Activated CD4-positive, alpha-beta T cell treated with anti-CD3 and anti-CD28 coated beads for 48 hours (primary cell): ENCODE measurements around the gene OLFML2A.
A peak's percentile ranks its signal among the peaks of the same experiment; 100 is the strongest.
"Not testable (repeated sequence)": the region's sequence is repeated elsewhere in the genome, so short reads cannot be mapped to it uniquely, and the experiment has no call there.

Experiments used
- DNase-seq: peaks from one replicate; pipeline ENCODE4 v3.0.0-alpha.2; 2020

OLFML2A gene

DNA sequence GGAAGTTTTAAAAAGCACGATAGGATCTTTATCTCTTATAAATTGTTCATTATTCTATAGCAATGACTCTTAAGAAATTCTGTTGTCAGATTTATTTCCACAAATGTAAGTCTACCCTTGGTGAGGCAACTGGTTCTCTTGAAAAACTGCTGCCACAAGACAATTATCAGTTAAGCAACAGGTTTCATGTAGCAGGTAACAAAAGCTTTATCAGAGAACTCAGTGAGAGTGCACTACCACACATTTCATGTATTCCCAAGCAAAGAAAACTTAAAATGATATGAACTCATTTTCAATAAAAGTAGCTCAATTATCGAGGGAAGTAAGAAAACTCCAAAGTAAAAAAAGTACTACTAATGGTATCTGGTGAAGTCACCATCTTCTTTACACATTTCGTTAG is 15.2 kb upstream of the OLFML2A start:
- DNase-seq = no peak

DNA sequence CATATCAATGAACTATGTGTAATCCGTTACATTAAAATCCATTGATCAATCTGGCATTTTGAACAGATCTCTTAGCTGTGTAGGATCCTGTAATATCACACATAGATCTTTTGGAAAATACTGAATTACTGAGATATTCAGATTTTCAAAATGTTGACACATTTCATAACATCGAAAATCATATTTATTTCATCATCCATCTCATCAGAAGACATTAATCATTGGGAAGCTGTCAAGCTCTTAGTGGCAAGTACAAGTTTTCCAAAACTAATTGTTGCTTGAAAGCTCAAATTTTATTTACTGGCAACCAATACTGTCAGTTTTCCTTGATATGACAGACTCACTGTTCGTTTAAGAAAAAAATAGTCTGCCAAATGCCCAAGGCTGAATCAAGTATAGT is 14.3 kb upstream of the OLFML2A start:
- DNase-seq = no peak

DNA sequence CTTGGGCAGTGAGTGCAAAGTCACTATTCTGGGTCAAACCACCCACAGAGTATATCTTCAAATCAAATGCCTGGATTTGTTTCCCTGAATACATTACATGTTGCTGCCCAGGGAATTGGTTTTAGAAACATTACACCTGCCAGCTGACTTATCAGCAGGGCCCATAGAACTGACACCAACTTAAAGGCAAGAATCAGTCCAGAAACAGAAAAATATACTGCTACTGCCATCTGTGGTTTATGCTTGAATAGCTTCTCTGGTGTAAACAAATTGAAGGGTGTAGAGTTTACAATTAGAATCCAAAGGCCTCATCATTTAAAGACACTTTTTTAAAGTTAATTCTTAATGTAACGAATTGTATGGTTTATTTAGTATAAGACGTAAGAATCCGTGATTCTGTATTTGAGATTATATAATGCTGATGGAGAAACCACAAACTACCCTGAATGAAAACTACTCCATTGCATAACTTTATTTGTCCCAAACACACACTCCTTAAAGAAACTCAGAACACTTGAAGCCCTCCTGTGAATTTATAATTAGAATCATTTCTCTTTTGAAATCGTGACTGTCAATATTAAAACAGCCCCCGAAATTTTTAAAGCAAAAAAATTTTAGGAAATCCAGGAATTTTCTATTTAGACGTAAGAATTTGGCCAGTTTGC is 12.0 kb upstream of the OLFML2A start:
- no peak for DNase-seq

GRCh38 chr9:124765439-124765835 is 11.5 kb upstream of the OLFML2A start:
- no peak for DNase-seq

- DNase-seq = no peak
Observed at GRCh38 chr9:124766326-124766725, 10.6 kb upstream of the OLFML2A start.

DNA sequence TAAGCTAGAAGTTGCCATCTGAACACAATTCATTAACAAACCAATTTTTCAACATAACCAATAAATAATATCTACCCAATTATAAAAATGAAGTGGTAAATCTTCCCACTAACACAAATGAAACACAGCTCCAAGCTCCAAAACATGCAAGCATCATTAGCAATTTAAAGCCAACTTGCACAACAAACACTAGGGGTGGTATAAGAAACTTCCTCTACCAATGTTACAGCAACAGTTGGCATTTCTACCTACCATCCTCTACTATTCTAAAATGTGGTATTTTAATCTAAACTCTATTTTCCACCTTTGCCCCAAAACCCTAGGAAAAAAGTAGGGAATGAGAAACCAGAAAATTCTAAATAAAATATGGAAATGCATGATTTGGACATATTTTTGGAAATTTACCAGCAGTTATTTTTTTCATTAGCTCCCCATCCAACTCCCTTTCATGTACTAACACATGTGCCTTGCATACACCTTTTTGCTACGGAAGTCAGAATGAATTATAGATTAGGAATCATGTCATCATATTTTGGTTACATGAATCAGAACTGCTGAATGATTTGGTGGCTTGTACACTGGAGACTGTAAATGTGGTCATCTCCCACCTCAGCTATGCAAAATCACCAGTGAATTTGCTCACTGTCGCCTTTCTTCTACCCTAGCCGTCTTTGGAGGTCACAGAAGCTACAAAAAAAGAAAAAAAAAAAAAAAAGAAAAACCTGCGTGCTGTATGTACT is 9.9 kb upstream of the OLFML2A start:
- no peak for DNase-seq

- DNase-seq = no peak
Observed at GRCh38 chr9:124767821-124768220, 9.1 kb upstream of the OLFML2A start.

- DNase-seq = no peak
Observed at GRCh38 chr9:124768334-124768733, 8.6 kb upstream of the OLFML2A start.

- no peak for DNase-seq
Observed at GRCh38 chr9:124768750-124769548, 8.0 kb upstream of the OLFML2A start.

DNA sequence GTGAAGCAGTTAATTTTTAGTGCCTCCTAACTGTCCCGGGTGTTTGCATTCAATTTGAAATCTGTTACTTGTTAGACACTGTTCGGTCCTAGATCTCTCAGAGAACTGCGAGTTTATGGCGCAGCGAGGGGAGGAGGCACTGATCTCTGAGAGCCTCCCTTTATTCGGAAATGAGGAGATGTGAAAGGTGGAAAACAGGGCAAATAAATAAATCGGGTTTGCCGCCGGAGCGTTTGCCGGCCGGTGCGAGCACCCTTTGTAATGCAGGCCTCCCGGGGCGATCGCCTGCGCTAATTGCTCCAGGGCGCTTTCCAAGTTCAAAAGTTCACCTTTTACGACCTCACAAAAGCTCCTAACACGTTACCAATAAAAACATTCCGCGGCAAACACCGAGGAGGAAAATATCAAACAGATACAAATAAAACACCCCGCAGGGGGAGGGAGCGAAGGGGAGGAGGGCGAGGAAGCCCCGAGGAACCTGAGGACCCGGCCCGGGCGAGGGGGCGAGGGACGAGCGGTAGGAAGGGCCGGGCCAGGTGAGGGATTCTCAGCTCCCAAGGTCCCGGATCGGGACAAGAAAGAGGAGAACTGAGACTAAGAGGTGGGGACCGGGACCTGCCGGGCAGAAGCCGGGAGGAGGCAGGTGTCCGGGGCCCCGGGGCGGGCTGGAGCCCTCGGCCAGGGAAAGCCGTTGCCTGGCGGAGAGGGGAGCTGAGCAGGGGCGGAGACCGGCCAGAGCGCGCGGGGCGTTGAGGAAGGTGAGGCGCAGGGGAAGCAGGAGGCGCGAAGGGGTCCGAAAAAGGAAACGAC is 7.2 kb upstream of the OLFML2A start:
- peak; percentile 23 for DNase-seq

DNA sequence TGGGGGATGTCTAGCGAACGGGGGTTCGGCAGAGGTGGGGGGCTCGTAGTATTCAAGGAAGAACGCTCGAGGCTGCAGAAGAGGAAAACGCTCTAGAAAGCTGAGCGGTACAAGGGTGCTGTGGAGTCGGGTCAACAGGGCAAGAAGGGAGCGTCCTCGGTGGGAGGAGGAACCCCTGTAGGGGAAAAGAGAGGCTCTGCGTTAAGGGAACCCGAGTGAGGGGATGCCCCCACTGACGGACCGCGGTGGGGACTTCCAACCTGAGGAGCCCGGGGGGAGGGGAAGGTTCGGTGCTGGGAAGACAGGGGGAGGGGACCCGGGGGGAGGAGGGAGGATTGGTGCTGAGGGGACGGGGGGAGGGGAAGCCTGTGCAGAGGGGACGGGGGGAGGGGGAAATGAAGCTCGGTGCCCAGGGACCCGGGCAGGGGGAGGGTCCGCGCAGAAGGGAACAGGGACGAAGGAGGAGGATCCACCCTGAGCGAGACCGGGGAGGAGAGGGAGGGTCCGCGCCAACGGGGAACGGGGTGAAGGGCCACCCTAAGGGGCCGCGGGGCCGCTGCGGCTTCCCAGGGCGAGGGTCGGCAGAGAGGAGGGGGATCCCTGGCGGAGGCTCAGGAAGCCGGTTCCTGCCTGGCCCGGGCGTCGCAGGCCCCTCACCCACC is 6.4 kb upstream of the OLFML2A start:
- DNase-seq = peak; percentile 15

- peak; percentile 97 for DNase-seq
Observed at GRCh38 chr9:124771021-124771866, 5.7 kb upstream of the OLFML2A start, which contains the start of gene NR6A1. NR6A1 (minus strand) TSS chr9:124771311.

GRCh38 chr9:124771867-124772679 is 4.9 kb upstream of the OLFML2A start:
- DNase-seq = peak; percentile 44

DNA sequence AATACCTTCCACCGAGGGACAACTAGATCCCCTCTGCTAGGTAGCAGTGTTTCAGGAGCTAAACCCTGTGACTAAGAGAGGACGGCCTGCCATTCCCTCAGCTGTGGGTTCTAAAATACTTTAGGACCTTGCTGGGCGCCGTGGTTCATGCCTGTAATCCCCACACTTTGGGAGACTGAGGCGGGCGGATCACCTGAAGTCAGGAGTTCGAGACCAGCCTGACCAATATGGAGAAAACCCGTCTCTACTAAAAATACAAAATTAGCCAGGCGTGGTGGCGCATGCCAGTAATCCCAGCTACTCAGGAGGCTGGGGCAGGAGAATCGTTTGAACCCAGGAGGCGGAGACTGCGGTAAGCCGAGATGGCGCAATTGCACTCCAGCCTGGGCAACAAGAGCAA is 4.1 kb upstream of the OLFML2A start:
- DNase-seq = not testable (repeated sequence)

- DNase-seq = no peak
Observed at GRCh38 chr9:124773473-124774128, 3.3 kb upstream of the OLFML2A start.

DNA sequence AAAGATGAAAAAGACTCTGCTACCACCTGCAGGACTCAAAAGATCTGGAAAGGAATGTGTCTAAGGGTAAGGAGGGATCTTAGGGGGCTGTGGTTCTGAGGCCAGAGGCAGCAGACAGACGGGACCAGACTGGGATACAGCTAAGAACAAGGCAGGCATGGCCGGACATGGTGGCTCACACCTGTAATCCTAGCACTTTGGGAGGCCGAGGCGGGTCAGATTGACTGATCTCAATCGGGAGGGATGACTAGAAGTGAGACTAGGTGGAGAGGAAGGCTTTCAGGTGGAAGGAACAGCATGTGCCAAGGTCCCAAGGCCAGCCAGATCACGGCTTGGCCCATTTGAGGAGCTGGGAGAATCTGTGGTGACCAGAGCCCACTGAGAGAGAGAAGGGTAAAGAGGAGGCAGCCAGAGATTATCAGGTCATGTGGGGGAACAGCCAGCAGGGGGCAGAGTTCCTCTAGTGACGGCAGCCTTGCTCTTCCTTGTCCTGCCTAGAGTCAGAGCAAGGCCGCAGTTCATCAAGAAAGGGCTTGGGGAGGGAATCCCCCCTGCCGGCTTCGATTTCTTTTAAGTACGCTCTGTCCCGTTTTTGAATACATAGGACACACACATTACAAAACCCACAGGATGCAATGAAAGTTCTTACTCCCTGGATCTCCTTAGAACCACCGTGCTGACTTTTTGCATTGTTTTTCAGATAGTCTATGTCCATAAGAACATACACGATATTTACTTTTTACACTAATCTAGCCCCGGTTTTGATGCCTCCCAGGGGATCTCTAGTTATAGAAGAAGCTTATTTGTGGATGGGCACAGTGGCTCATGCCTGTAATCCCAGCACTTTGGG is 2.6 kb upstream of the OLFML2A start:
- DNase-seq = peak; percentile 91

GRCh38 chr9:124776618-124776953 is 347 bp upstream of the OLFML2A start:
- no peak for DNase-seq

DNA sequence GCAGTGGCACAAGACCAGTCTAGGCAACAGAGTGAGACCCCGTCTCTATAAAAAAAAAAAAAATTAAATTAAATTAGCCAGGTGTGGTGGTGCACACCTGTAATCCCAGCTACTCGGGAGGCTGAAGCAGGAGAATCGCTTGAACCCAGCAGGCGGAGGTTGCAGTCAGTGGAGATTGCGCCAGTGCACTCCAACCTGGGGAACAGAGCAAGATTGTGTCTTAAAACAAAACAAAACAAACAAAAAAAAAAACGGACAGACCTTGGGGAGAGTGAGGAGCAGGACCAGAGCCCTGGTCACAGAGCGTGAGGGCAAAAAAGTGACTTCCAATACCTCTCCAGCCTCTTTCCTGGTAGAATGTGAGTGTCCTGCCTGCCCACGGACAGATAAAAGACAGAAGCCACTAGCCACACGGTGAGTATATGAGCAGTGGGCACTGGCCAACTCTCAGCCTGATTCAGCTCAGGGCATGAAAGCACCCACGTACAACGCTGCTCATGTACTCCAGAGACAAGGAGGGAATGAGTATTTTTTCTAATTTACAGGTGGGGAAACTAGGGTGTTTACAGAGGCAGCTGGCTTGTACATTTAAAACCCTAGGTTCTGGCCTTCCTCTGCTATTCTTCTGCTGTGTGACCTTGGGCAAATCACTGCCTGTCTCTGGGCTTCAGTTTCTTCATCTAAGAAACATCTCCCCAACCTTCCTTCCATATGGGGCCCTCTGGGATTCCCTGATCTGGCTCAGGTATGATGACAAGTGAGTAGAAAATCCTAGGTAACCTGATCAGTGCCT is 1.8 kb downstream of the OLFML2A start:
- no peak for DNase-seq
